ENCODE measurements around the gene KLHL29.

The KLHL29 gene

GRCh38 chr2:23595601-23596251 lies 210.7 kb downstream of the KLHL29 start:
- no peak overlapping the region for H3K27ac ChIP-seq
- no peak overlapping the region for H3K4me2 ChIP-seq
- no peaks in the 10 kb centered on the region for H3K9me3 ChIP-seq (replicated peaks in 1 of 11)
- H3K9ac ChIP-seq = no peak overlapping the region
- H4K20me1 ChIP-seq = peaks cover 0 to 23% (median 0%) of the 10 kb centered on the region in 11 experiments; a peak in 6 of 22 replicates
- no peaks in the 10 kb centered on the region for H3K36me3 ChIP-seq
- H3K4me1 ChIP-seq = peaks cover 0 to 17% (median 15%) of the 10 kb centered on the region in 10 experiments; a peak in 13 of 20 replicates
- no peak overlapping the region for H3K4me3 ChIP-seq
- peaks cover 0 to 10% (median 0%) of the 10 kb centered on the region in 11 experiments; a peak in 4 of 22 replicates for H3K27me3 ChIP-seq
- TF ChIP-seq Cebpa-rat (IDR thresholded peaks at IDR 0.05) = no peak

GRCh38 chr2:23596316-23596885 lies 211.4 kb downstream of the KLHL29 start:
- H3K9me3 ChIP-seq (replicated peaks in 1 of 11) = no peaks in the 10 kb centered on the region
- H3K36me3 ChIP-seq = no peaks in the 10 kb centered on the region
- H3K4me3 ChIP-seq = no peak overlapping the region
- H4K20me1 ChIP-seq = peaks cover 0 to 23% (median 0%) of the 10 kb centered on the region in 11 experiments; a peak in 6 of 22 replicates
- H3K4me2 ChIP-seq = no peak overlapping the region
- H3K4me1 ChIP-seq = peaks cover 0 to 11% (median 8%) of the 10 kb centered on the region in 10 experiments; a peak in 13 of 20 replicates
- no peak for TF ChIP-seq Cebpa-rat (IDR thresholded peaks at IDR 0.05)
- no peak overlapping the region for H3K9ac ChIP-seq
- no peak overlapping the region for H3K27ac ChIP-seq
- H3K27me3 ChIP-seq = peaks cover 0 to 5% (median 0%) of the 10 kb centered on the region in 11 experiments; a peak in 3 of 22 replicates

GRCh38 chr2:23597687-23598086 lies 212.7 kb downstream of the KLHL29 start:
- H3K27ac ChIP-seq = no peak overlapping the region
- no peaks in the 10 kb centered on the region for H3K4me1 ChIP-seq
- H3K36me3 ChIP-seq = no peaks in the 10 kb centered on the region
- H3K9ac ChIP-seq = no peak overlapping the region
- no peaks in the 10 kb centered on the region for H3K27me3 ChIP-seq
- H4K20me1 ChIP-seq = peaks cover 0 to 15% (median 0%) of the 10 kb centered on the region in 11 experiments; a peak in 7 of 22 replicates
- no peak overlapping the region for H3K4me2 ChIP-seq
- no peak overlapping the region for H3K4me3 ChIP-seq
- TF ChIP-seq Cebpa-rat (IDR thresholded peaks at IDR 0.05) = no peak
- H3K9me3 ChIP-seq (replicated peaks in 1 of 11) = no peaks in the 10 kb centered on the region

GRCh38 chr2:23599006-23599405 lies 214.0 kb downstream of the KLHL29 start:
- Histone ChIP-seq H4K20me1 (peaks cover 0 to 18% (median 0%) of the 10 kb centered on the region in 11 experiments; a peak in 7 of 22 replicates), H3K27me3 (no peaks in the 10 kb centered on the region), H3K36me3 (no peaks in the 10 kb centered on the region), H3K9me3 (replicated peaks in 1 of 11) (no peaks in the 10 kb centered on the region), H3K27ac (no peak overlapping the region), H3K9ac (no peak overlapping the region), H3K4me1 (no peaks in the 10 kb centered on the region), H3K4me2 (no peak overlapping the region), H3K4me3 (no peak overlapping the region)
- TF ChIP-seq Cebpa-rat (IDR thresholded peaks at IDR 0.05) = no peak

- no peaks in the 10 kb centered on the region for H3K27me3 ChIP-seq
- no peaks in the 10 kb centered on the region for H3K36me3 ChIP-seq
- no peak for TF ChIP-seq Cebpa-rat (IDR thresholded peaks at IDR 0.05)
- H3K9me3 ChIP-seq (replicated peaks in 1 of 11) = no peaks in the 10 kb centered on the region
- H3K4me1 ChIP-seq = no peaks in the 10 kb centered on the region
- H3K4me3 ChIP-seq = no peak overlapping the region
- H3K4me2 ChIP-seq = no peak overlapping the region
- H3K9ac ChIP-seq = no peak overlapping the region
- peaks cover 0 to 18% (median 0%) of the 10 kb centered on the region in 11 experiments; a peak in 6 of 22 replicates for H4K20me1 ChIP-seq
- H3K27ac ChIP-seq = no peak overlapping the region
Observed at GRCh38 chr2:23599667-23600066, 214.7 kb downstream of the KLHL29 start.

- TF ChIP-seq Cebpa-rat (IDR thresholded peaks at IDR 0.05) = no peak
- Histone ChIP-seq H3K27me3 (no peaks in the 10 kb centered on the region), H3K4me1 (no peaks in the 10 kb centered on the region), H3K36me3 (no peaks in the 10 kb centered on the region), H4K20me1 (peaks cover 0 to 18% (median 0%) of the 10 kb centered on the region in 11 experiments; a peak in 6 of 22 replicates), H3K4me2 (no peak overlapping the region), H3K4me3 (no peak overlapping the region), H3K27ac (no peak overlapping the region), H3K9me3 (replicated peaks in 1 of 11) (0 out of 22 replicates have a peak, but pooled peaks cover 0 to 3% (median 0%) of the 10 kb centered on the region in 11 experiments), H3K9ac (no peak overlapping the region)
Observed at GRCh38 chr2:23600346-23600745, 215.4 kb downstream of the KLHL29 start.

GRCh38 chr2:23601301-23601965 lies 216.5 kb downstream of the KLHL29 start:
- no peak overlapping the region for H3K27ac ChIP-seq
- H3K36me3 ChIP-seq = no peaks in the 10 kb centered on the region
- peaks cover 0 to 7% (median 0%) of the 10 kb centered on the region in 11 experiments; a peak in 5 of 22 replicates for H4K20me1 ChIP-seq
- no peak for TF ChIP-seq Cebpa-rat (IDR thresholded peaks at IDR 0.05)
- H3K9ac ChIP-seq = no peak overlapping the region
- H3K4me3 ChIP-seq = no peak overlapping the region
- H3K9me3 ChIP-seq (replicated peaks in 1 of 11) = peaks cover 0 to 9% (median 4%) of the 10 kb centered on the region in 11 experiments; a peak in 19 of 22 replicates
- no peak overlapping the region for H3K4me2 ChIP-seq
- H3K4me1 ChIP-seq = no peaks in the 10 kb centered on the region
- H3K27me3 ChIP-seq = peaks cover 0 to 2% (median 0%) of the 10 kb centered on the region in 11 experiments; a peak in 2 of 22 replicates

GRCh38 chr2:23602116-23602515 lies 217.1 kb downstream of the KLHL29 start:
- Histone ChIP-seq H4K20me1 (peaks cover 0 to 7% (median 0%) of the 10 kb centered on the region in 11 experiments; a peak in 5 of 22 replicates), H3K4me2 (no peak overlapping the region), H3K27me3 (peaks cover 0 to 9% (median 3%) of the 10 kb centered on the region in 11 experiments; a peak in 6 of 22 replicates), H3K27ac (no peak overlapping the region), H3K9me3 (replicated peaks in 1 of 11) (peaks cover 7 to 16% (median 11%) of the 10 kb centered on the region in 11 experiments; a peak in 21 of 22 replicates), H3K36me3 (no peaks in the 10 kb centered on the region), H3K4me3 (no peak overlapping the region), H3K9ac (no peak overlapping the region), H3K4me1 (no peaks in the 10 kb centered on the region)
- TF ChIP-seq Cebpa-rat (IDR thresholded peaks at IDR 0.05) = no peak

- no peak overlapping the region for H3K27ac ChIP-seq
- no peak overlapping the region for H3K9ac ChIP-seq
- H3K36me3 ChIP-seq = no peaks in the 10 kb centered on the region
- peaks cover 0 to 16% (median 6%) of the 10 kb centered on the region in 11 experiments; a peak in 7 of 22 replicates for H3K27me3 ChIP-seq
- no peak overlapping the region for H3K4me3 ChIP-seq
- no peak for TF ChIP-seq Cebpa-rat (IDR thresholded peaks at IDR 0.05)
- H3K4me1 ChIP-seq = no peaks in the 10 kb centered on the region
- H3K4me2 ChIP-seq = no peak overlapping the region
- peaks cover 9 to 20% (median 14%) of the 10 kb centered on the region in 11 experiments; a peak in 21 of 22 replicates for H3K9me3 ChIP-seq (replicated peaks in 1 of 11)
- peaks cover 0 to 7% (median 0%) of the 10 kb centered on the region in 11 experiments; a peak in 5 of 22 replicates for H4K20me1 ChIP-seq
Observed at GRCh38 chr2:23603156-23603555, 218.2 kb downstream of the KLHL29 start.

All from BLaER1 treated with 17β-estradiol and CSF1 and Interleukin-3, amounts not matched to agents 10 nM and 100 nM (cell line).